Spleen (tissue), 7 donors: ENCODE results near the gene CCDC43.

Source experiments
- POLR2AphosphoS5 ChIP-seq, 3 donors: sonication (generic); formaldehyde crosslinking; IDR thresholded peaks; one replicate each; pipeline ENCODE4 v1.5.1; 2017; ENCODE audit warnings: antibody characterized with exemption in 3 of 3
- TF ChIP-seq, protein P1 (sequence below), 11 experiments: fragments of 200-600 bp in 7 of 11; fragments of 450-650 bp in 4 of 11; sonication (generic) in 4 of 11; IDR thresholded peaks in 8 of 11; conservative IDR thresholded peaks in 3 of 11; 1 replicate in 7 of 11; 2 replicates in 4 of 11; pipeline versions ENCODE4 v1.4.0 to v1.8.0; 2016 to 2021; ENCODE audit warnings: antibody characterized with exemption in 11 of 11, inconsistent platforms in 4 of 11, mild to moderate bottlenecking in 1 of 11
- donor health status: DM: no; HTN: no; CAD: no; lungs with moderate emphysema.
- donor health status: DM: no; HTN: no; CAD: no.
- donor health status: DM: no; HTN: no; CAD: no.

DNA sequence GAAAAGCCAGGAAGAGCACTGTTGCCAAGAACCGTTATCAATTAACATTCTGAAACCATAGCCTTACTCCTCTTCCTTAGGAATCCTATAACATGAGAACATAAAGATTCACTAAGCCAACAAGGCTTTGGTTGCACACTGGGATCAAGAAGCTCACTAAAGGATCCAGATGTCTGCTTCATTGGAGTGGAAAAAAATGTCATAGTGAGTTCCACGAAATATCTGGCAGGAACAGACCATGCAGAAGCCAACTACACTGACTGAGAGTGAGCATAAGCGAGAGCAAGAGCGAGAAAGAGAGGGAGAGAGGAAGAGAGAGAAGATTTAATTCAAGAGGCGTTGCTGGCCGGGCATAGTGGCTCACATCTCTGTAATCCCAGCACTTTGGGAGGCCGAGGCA, 46.7 kb downstream of the CCDC43 start:
- TF ChIP-seq, protein P1, sequence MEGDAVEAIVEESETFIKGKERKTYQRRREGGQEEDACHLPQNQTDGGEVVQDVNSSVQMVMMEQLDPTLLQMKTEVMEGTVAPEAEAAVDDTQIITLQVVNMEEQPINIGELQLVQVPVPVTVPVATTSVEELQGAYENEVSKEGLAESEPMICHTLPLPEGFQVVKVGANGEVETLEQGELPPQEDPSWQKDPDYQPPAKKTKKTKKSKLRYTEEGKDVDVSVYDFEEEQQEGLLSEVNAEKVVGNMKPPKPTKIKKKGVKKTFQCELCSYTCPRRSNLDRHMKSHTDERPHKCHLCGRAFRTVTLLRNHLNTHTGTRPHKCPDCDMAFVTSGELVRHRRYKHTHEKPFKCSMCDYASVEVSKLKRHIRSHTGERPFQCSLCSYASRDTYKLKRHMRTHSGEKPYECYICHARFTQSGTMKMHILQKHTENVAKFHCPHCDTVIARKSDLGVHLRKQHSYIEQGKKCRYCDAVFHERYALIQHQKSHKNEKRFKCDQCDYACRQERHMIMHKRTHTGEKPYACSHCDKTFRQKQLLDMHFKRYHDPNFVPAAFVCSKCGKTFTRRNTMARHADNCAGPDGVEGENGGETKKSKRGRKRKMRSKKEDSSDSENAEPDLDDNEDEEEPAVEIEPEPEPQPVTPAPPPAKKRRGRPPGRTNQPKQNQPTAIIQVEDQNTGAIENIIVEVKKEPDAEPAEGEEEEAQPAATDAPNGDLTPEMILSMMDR (IDR thresholded peaks at IDR 0.05 in 8 of 11, conservative IDR thresholded peaks at IDR 0.05 in 3 of 11) = no peak
- no peak for TF ChIP-seq POLR2AphosphoS5 (IDR thresholded peaks at IDR 0.05)
